GM10847 (cell line): ENCODE data around the gene LATS2.

Source experiments
- POLR2A ChIP-seq: IDR thresholded peaks from 2 replicates; pipeline ENCODE4 v1.6.1; 2011; ENCODE audit not compliant: insufficient read length; ENCODE audit errors: extremely low read depth

The LATS2 gene

DNA sequence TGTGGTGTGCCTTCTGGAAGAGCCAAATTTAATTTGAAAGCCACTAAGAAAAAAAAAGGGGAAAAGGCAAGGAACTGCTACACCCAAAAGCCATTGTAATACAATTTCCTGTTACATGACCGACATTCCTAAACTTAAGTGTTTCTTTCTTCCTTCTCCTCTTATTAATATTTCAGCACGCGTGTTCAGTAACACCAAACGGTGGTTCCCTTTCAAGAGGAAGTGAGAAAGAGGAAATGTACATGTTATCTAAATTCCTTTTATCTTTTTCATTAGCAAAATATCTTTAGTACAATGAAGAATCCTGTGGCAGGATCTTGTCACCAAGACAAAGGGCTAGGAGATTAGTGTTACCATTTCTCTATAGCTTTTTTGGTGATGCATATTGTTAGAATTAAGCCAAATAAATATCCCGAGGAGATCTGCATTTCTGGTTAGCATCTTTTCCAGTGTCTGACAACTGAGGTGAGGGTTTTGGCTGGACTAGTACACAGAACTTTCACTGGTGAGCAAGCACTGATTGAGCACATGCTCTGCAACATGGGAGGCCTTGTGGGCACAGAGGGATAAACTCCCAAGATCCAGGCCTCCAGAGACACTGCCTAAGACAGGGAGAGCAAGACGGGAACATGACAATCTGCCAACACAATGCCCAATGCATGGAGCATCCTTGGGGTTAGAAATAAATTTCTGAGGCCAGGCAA lies 22.1 kb downstream of the LATS2 start:
- TF ChIP-seq POLR2A, result no peak

DNA sequence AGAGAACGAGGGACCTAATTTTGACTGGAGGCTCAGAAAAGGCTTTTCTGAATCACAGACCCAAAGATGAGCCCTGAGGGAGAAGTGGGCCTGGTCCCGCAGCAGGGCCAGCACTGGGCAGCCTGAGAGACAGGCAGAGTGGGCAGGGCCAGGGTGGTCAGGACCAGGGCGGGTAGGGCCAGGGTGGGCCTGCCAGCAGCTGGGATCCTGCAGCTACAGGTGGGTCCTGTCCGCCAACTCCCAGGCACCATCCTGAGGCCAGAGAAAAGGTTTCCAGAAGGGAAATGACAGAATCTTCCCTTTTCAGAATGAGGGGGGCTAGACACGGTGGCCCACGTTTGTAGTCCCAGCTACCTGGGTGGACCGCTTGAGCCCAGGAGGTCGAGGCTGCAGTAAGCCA lies 23.7 kb downstream of the LATS2 start:
- TF ChIP-seq POLR2A, result no peak

DNA sequence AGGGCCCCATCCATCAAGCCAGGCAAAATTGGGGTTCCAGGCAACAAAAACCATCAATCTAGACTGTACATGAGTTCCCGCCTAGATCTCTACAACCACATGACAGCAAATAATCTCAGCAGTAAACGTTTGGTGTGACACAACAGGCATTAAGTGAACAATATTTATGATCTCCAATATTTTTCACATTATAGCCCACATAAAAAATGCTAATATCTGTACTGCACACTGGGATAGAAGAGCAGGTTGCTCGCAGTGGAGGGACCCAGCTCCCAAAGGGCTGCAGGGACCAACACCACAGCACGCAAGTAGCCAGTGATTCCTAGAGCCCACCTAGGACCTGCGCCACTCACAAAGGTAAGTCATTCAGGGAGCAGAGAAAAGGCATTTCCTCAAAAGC lies 25.9 kb downstream of the LATS2 start:
- no peak for TF ChIP-seq POLR2A

- no peak for TF ChIP-seq POLR2A
Observed at GRCh38 chr13:21034603-21035191, 26.7 kb downstream of the LATS2 start.

DNA sequence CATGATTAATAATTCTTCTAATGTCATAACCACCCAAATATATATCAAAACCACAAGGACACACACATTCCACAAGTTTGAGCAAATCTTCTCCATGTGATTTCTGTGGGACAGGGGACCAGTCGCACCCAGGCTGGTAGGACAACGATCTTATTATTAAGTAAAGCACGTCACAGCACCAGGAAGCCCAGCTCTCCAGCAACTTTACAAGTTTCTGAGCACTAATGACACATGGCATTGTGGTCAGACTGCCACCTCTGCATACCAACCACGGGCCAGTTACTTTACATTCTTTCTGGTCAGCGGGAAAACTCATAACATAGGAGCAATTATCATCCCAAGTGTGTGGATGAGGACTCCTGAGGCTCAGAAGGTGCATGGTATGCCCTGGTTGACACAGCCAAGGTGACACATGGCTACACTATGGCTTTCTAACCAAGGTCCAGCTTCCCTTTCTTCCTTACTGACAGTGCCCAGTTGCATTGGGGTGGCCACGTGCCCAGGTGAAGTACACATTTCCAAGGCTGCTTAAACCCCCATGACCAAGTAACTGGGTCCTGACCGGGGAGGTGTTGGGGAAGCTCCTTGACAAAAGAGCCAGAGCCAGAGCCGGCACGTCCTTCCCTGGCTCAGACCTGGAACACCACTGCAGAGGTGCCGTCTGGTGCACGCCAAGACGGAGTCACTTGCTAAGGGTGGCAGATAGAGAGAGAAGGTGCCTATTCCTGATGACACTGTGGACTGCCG lies 27.4 kb downstream of the LATS2 start:
- TF ChIP-seq POLR2A, result no peak

- TF ChIP-seq POLR2A, result no peak
Observed at GRCh38 chr13:21033212-21033840, 28.1 kb downstream of the LATS2 start.

GRCh38 chr13:21032656-21033055 lies 28.7 kb downstream of the LATS2 start:
- TF ChIP-seq POLR2A, result no peak

DNA sequence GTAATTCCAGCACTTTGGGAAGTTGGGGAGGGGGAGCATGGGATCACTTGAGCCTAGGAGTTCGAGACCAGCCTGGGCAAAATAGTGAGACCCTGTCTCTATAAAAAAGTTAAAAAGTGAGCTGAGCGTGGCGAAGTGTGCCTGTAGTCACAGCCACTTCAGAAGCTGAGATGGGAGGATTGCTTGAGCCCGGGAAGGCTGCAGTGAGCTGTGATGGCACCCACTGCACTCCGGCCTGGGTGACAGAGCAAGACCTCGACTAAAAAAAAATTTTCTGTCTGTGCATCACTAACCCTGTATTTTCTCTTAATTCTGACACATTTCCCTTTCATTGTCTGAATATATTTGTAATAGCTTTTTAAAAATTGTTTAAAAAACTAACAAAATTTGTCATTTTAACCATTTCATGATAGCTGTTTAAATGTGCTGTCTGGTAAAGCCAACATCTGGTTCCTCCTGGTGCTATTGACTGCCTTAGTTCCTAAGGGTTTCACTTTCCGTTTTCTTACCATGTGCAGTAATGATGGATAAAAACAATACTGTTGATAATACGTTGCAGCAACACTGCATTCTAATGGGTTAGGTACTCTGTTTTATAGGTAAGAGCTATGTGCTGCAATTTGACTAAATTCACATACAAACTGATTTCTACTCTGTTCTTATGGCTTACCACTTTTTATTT lies 29.7 kb downstream of the LATS2 start:
- TF ChIP-seq POLR2A, result no peak

DNA sequence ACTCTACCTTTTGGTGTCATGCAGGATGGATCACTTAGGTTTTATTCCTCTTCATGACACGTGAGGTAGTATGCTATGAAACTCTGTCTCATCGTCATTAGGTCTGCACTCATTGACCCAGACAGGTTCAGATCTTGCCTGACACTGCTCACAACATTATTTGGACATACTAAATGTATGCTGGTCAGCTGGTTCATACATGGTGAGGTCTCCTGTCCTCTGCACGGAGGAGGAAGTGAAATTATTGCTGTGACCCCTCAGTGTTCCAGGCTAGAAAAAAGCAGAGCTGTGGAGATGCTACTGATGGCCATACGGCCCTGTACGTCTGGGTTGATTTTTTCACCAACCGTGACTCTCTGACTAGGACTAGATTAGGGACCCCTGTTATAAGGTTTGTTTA lies 35.8 kb downstream of the LATS2 start:
- TF ChIP-seq POLR2A, result no peak

- no peak for TF ChIP-seq POLR2A
Observed at GRCh38 chr13:21022056-21022979, 39.1 kb downstream of the LATS2 start.

- TF ChIP-seq POLR2A, result no peak
Observed at GRCh38 chr13:21020581-21020980, 40.8 kb downstream of the LATS2 start.

- no peak for TF ChIP-seq POLR2A
Observed at GRCh38 chr13:21020176-21020575, 41.2 kb downstream of the LATS2 start.

DNA sequence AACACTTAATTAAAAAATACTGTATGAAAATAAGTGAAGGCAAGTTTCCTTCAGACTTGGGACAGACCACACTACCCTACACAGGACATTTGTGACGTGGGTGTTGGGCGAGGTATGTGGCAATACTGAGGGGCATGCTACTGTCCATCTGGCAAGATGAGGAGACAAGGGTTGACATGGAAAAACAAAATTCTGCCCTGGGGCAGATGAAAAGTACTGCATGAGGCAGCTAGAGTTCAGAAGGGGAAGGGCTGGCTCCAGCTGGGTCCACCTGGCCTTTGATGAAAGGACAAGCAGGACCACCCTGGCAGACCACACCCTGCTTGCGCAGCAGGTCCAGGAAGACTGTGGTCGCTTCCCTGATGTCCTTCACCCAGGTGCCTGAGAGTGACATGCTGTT lies 43.2 kb downstream of the LATS2 start:
- no peak for TF ChIP-seq POLR2A

GRCh38 chr13:21016487-21016886 lies 44.9 kb downstream of the LATS2 start:
- TF ChIP-seq POLR2A, result no peak
